Uterus (tissue), 4 donors: ENCODE measurements around the gene SMIM31. TPM values are rescaled to one million over a fixed set of nuclear protein-coding genes. Genes with fewer than 3 reads are reported as not detected.
A peak's percentile ranks its signal among the peaks of the same experiment; 100 is the strongest.

ENCODE experiments used
- DNase-seq, 2 donors: peaks; one replicate each; pipeline ENCODE4 v3.0.0-alpha.2; 2019 to 2020
- H3K27ac ChIP-seq, 2 donors: fragments of 200-600 bp; sonication (generic); 1 replicate in 1 of 2; 2 replicates in 1 of 2; pipeline ENCODE4 v1.5.1; 2016 to 2018
- H3K27me3 ChIP-seq, 2 donors: fragments of 200-600 bp; sonication (generic); one replicate each; pipeline ENCODE4 v1.5.1; 2018 to 2019; ENCODE audit warnings: control low read depth in 1 of 2
- H3K36me3 ChIP-seq, 2 donors: fragments of 200-600 bp; sonication (generic); one replicate each; pipeline ENCODE4 v1.5.1; 2019; ENCODE audit warnings: control low read depth in 1 of 2
- H3K4me1 ChIP-seq, 2 donors: fragments of 200-600 bp; sonication (generic); one replicate each; pipeline ENCODE4 v1.5.1; 2018 to 2019; ENCODE audit warnings: control low read depth in 1 of 2
- H3K4me3 ChIP-seq, 2 donors: fragments of 200-600 bp; sonication (generic); 1 replicate in 1 of 2; 2 replicates in 1 of 2; pipeline ENCODE4 v1.5.1; 2018 to 2019; ENCODE audit warnings: mild to moderate bottlenecking in 1 of 2
- H3K9me3 ChIP-seq, 2 donors: fragments of 200-600 bp; sonication (generic); one replicate each; pipeline ENCODE4 v1.5.1; 2019; ENCODE audit warnings: control low read depth in 1 of 2
- CTCF ChIP-seq, 4 experiments: fragments of 200-600 bp in 2 of 4; fragments of 450-650 bp in 2 of 4; sonication (generic) in 2 of 4; IDR thresholded peaks; one replicate each; pipeline ENCODE4 v1.5.1; 2016 to 2019; ENCODE audit warnings: antibody characterized with exemption in 4 of 4, mild to moderate bottlenecking in 2 of 4, moderate library complexity in 1 of 4
- POLR2A ChIP-seq, 2 donors: fragments of 450-650 bp; IDR thresholded peaks; one replicate each; pipeline ENCODE4 v1.6.1; 2016; ENCODE audit warnings: antibody characterized with exemption in 2 of 2, mild to moderate bottlenecking in 1 of 2, moderate library complexity in 1 of 2
- intact Hi-C: fragments of 100-400 bp; cut with DNase I; formaldehyde crosslinking; loops from one replicate; pipeline ENCODE4 v1.15.1; 2023; ENCODE audit warnings: low total_unique reads
- total RNA-seq, 4 donors: library from RNA; depleted of rRNA in 3 of 4; stranded (reverse); fragments of >200 nt in 3 of 4; gene quantifications; one replicate each; pipeline versions ENCODE4 v1.1.0 to v1.2.4, GENCODE V29; 2014 to 2023
- donor health status: DM: yes; HTN: yes; CAD: no.

Gene SMIM31
- total RNA-seq, 4 donors from 2014 or later, result not detected

GRCh38 chr4:164779811-164780216, 25.9 kb downstream of the SMIM31 start:
- intact Hi-C loops, result no loop called here

GRCh38 chr4:164780839-164781238, 26.9 kb downstream of the SMIM31 start:
- DNase-seq, result no peak
- no peak overlapping the region for H3K4me3 ChIP-seq
- TF ChIP-seq CTCF (IDR thresholded peaks at IDR 0.05) (no peak), POLR2A (IDR thresholded peaks at IDR 0.05) (no peak)
- no peak overlapping the region for H3K27ac ChIP-seq
- intact Hi-C loops, result no loop called here
- no peaks in the 10 kb centered on the region for H3K27me3 ChIP-seq
- no peaks in the 10 kb centered on the region for H3K36me3 ChIP-seq
- no peaks in the 10 kb centered on the region for H3K4me1 ChIP-seq
- no peaks in the 10 kb centered on the region for H3K9me3 ChIP-seq

More at GRCh38 chr4:164779811-164780216, 25.9 kb downstream of the SMIM31 start:
- H3K27ac ChIP-seq, result no peak overlapping the region
- H3K36me3 ChIP-seq, result no peaks in the 10 kb centered on the region
- TF ChIP-seq POLR2A (IDR thresholded peaks at IDR 0.05) (no peak), CTCF (IDR thresholded peaks at IDR 0.05) (peak; percentile 8 to 37 (median 33))
- no peak for DNase-seq
- H3K9me3 ChIP-seq, result no peaks in the 10 kb centered on the region
- H3K4me3 ChIP-seq, result no peak overlapping the region
- no peaks in the 10 kb centered on the region for H3K4me1 ChIP-seq
- no peaks in the 10 kb centered on the region for H3K27me3 ChIP-seq

GRCh38 chr4:164783976-164784375, 30.0 kb downstream of the SMIM31 start:
- H3K4me3 ChIP-seq, result no peak overlapping the region
- intact Hi-C loops, result no loop called here
- no peaks in the 10 kb centered on the region for H3K4me1 ChIP-seq
- H3K27ac ChIP-seq, result no peak overlapping the region
- no peaks in the 10 kb centered on the region for H3K27me3 ChIP-seq
- TF ChIP-seq POLR2A (IDR thresholded peaks at IDR 0.05), result no peak
- TF ChIP-seq CTCF (IDR thresholded peaks at IDR 0.05), result no peak
- no peak for DNase-seq
- H3K36me3 ChIP-seq, result no peaks in the 10 kb centered on the region
- H3K9me3 ChIP-seq, result no peaks in the 10 kb centered on the region

GRCh38 chr4:164789047-164789446, 35.1 kb downstream of the SMIM31 start:
- Histone ChIP-seq H3K9me3 (no peaks in the 10 kb centered on the region), H3K4me3 (no peak overlapping the region), H3K36me3 (no peaks in the 10 kb centered on the region), H3K27ac (no peak overlapping the region), H3K27me3 (no peaks in the 10 kb centered on the region), H3K4me1 (no peaks in the 10 kb centered on the region)
- TF ChIP-seq POLR2A (IDR thresholded peaks at IDR 0.05), result no peak
- intact Hi-C loops, result no loop called here
- no peak for DNase-seq

- Histone ChIP-seq H3K36me3 (no peaks in the 10 kb centered on the region), H3K27me3 (no peaks in the 10 kb centered on the region), H3K4me3 (no peak overlapping the region), H3K4me1 (no peaks in the 10 kb centered on the region), H3K27ac (no peak overlapping the region), H3K9me3 (no peaks in the 10 kb centered on the region)
- TF ChIP-seq POLR2A (IDR thresholded peaks at IDR 0.05) (no peak), CTCF (IDR thresholded peaks at IDR 0.05) (no peak)
- DNase-seq, result no peak
- intact Hi-C loops, result no loop called here
Measured at GRCh38 chr4:164790249-164790648, 36.3 kb downstream of the SMIM31 start.

GRCh38 chr4:164799410-164799809, 45.5 kb downstream of the SMIM31 start:
- H3K4me3 ChIP-seq, result no peak overlapping the region
- H3K27ac ChIP-seq, result no peak overlapping the region
- H3K9me3 ChIP-seq, result no peaks in the 10 kb centered on the region
- no peaks in the 10 kb centered on the region for H3K27me3 ChIP-seq
- intact Hi-C loops, result no loop called here
- H3K36me3 ChIP-seq, result no peaks in the 10 kb centered on the region
- no peaks in the 10 kb centered on the region for H3K4me1 ChIP-seq
- DNase-seq, result no peak
- TF ChIP-seq CTCF (IDR thresholded peaks at IDR 0.05) (no peak), POLR2A (IDR thresholded peaks at IDR 0.05) (no peak)
